K562 (cell line): ENCODE measurements around the gene SCAMP1. TPM values are rescaled to one million over a fixed set of nuclear protein-coding genes. Genes with fewer than 3 reads are reported as not detected.
"Not testable (repeated sequence)": the region's sequence is repeated elsewhere in the genome, so short reads cannot be mapped to it uniquely, and the experiment has no call there.

Source experiments
- ATAC-seq: fragments of 200-7000 bp; cut with Tn5 transposase; 3 replicates; pipeline ENCODE4 v1.9.1; 2020; ENCODE audit warnings: moderate library complexity
- BruUV-seq: library from RNA; stranded (reverse); fragments of 400-500 nt; replicated peaks from 2 replicates; lab custom pipeline; 2021; lab: Mats Ljungman, UMichigan
- CTCF ChIA-PET: fragments of 300-600 bp; formaldehyde crosslinking; extraction: SDS; loops from one replicate; lab custom pipeline; 2021; ENCODE audit warnings: low intra/inter-chr PET ratio; lab: Yijun Ruan, JAX
- POLR2A ChIA-PET: fragments of 300-600, 350-650 bp; sonication (Branson Sonifier 250); formaldehyde crosslinking; extraction: SDS; loops from one replicate; lab custom pipeline; 2021; ENCODE audit warnings: antibody characterized with exemption, inconsistent platforms; lab: Yijun Ruan, JAX
- DNase-seq, 4 experiments: peaks; one replicate each; pipeline versions ENCODE4 v3.0.0 to v3.0.0-alpha.2; 2011 to 2018; ENCODE audit warnings: low spot score in 3 of 4, mixed read lengths in 3 of 4; ENCODE audit errors: extremely low read depth in 1 of 4
- FAIRE-seq: peaks from 2 replicates; lab custom pipeline; 2011; peaks lifted over from hg19 to GRCh38; lab: Jason Lieb, UNC
- H2AFZ ChIP-seq: 2 replicates; pipeline ENCODE4 v1.6.0; 2011; ENCODE audit warnings: low read depth, low read length, control low read depth, inconsistent platforms
- H3K27ac ChIP-seq: fragments of 200-600 bp; 3 replicates; pipeline ENCODE4 v1.8.0; 2011; ENCODE audit warnings: low read depth, mild to moderate bottlenecking, control low read depth, inconsistent platforms, low read length, moderate library complexity, mixed read lengths; ENCODE audit errors: extremely low read depth
- H3K27me3 ChIP-seq, 2 experiments: fragments of 300-600 bp in 1 of 2; 2 replicates in 1 of 2; 3 replicates in 1 of 2; pipeline versions ENCODE4 v1.6.0 to v1.8.0; 2011; ENCODE audit warnings: inconsistent platforms in 2 of 2, low read length in 2 of 2, mild to moderate bottlenecking in 1 of 2, mixed read lengths in 1 of 2, moderate library complexity in 1 of 2; ENCODE audit not compliant: control insufficient read depth in 2 of 2, insufficient read depth in 2 of 2
- H3K36me3 ChIP-seq: fragments of 300-600 bp; 3 replicates; pipeline ENCODE4 v1.8.0; 2011; ENCODE audit warnings: mild to moderate bottlenecking, low read length, inconsistent platforms; ENCODE audit not compliant: control insufficient read depth, insufficient read depth
- H3K4me1 ChIP-seq, 2 experiments: fragments of 200-600 bp in 1 of 2; replicated peaks in 1 of 2; 2 replicates in 1 of 2; 3 replicates in 1 of 2; pipeline versions ENCODE4 v1.5.1 to v1.8.0; 2011; ENCODE audit warnings: inconsistent platforms in 2 of 2, low read length in 2 of 2, mild to moderate bottlenecking in 1 of 2, mixed read lengths in 1 of 2, moderate library complexity in 1 of 2; ENCODE audit not compliant: control insufficient read depth in 2 of 2, insufficient read depth in 2 of 2
- H3K4me2 ChIP-seq: 2 replicates; pipeline ENCODE4 v1.6.1; 2011; ENCODE audit warnings: low read length, control low read depth, inconsistent platforms, mixed read lengths; ENCODE audit not compliant: insufficient read depth
- H3K4me3 ChIP-seq: fragments of 200-600 bp; sonication (generic), shearing (Covaris generic); 2 replicates; pipeline ENCODE4 v1.5.1; 2016; ENCODE audit warnings: control low read depth, inconsistent platforms
- H3K79me2 ChIP-seq: fragments of 200-600 bp; 3 replicates; pipeline ENCODE4 v1.8.0; 2011; ENCODE audit warnings: low read length, inconsistent platforms; ENCODE audit not compliant: control insufficient read depth, insufficient read depth
- H3K9ac ChIP-seq, 2 experiments: 2 replicates each; pipeline versions ENCODE4 v1.6.0 to v1.6.1; 2011; ENCODE audit warnings: low read depth in 2 of 2, low read length in 2 of 2, control low read depth in 1 of 2, inconsistent platforms in 1 of 2, mild to moderate bottlenecking in 1 of 2, mixed read lengths in 1 of 2; ENCODE audit not compliant: insufficient read depth in 1 of 2
- H3K9me1 ChIP-seq: one replicate; pipeline ENCODE4 v1.6.0; 2011; ENCODE audit warnings: inconsistent platforms, mild to moderate bottlenecking, low read length, moderate library complexity; ENCODE audit not compliant: control insufficient read depth, insufficient read depth
- H3K9me3 ChIP-seq: replicated peaks from 2 replicates; pipeline ENCODE4 v1.5.1; 2011; ENCODE audit warnings: low read depth, low read length, inconsistent platforms; ENCODE audit not compliant: control insufficient read depth, insufficient read depth
- H4K20me1 ChIP-seq: replicated peaks from 2 replicates; pipeline ENCODE4 v1.6.1; 2011; ENCODE audit warnings: low read length, inconsistent platforms, mixed read lengths; ENCODE audit not compliant: control insufficient read depth, insufficient read depth
- CBFB ChIP-seq: sonication (generic); formaldehyde crosslinking; IDR thresholded peaks from 2 replicates; pipeline ENCODE4 v1.4.0; 2020; ENCODE audit warnings: mild to moderate bottlenecking, missing genetic modification reagents
- HMG20B ChIP-seq: fragments of 250-450 bp; sonication (Bioruptor Pico); IDR thresholded peaks from 2 replicates; pipeline ENCODE4 v1.5.0; 2021; ENCODE audit warnings: mild to moderate bottlenecking
- KAT2B ChIP-seq: IDR thresholded peaks from one replicate; pipeline ENCODE4 v1.6.1; 2012; ENCODE audit warnings: low read depth, mild to moderate bottlenecking, control low read depth, inconsistent platforms, low read length, moderate library complexity
- KLF16 ChIP-seq: IDR thresholded peaks from 2 replicates; pipeline ENCODE4 v1.6.1; 2016; ENCODE audit warnings: antibody characterized with exemption
- NFIC ChIP-seq: fragments of 450-650 bp; IDR thresholded peaks from 2 replicates; pipeline ENCODE4 v1.6.1; 2017; ENCODE audit warnings: mild to moderate bottlenecking, inconsistent platforms
- ZFP36 ChIP-seq: fragments of 150-350 bp; IDR thresholded peaks from 2 replicates; pipeline ENCODE4 v1.6.1; 2018; ENCODE audit warnings: low read length, low read depth; ENCODE audit not compliant: partially characterized antibody
- WGBS: fragments of 100-300 bp; shearing (Covaris generic); methylation state at CpG from one replicate; pipeline ENCODE4 v1.1.6; 2016; ENCODE audit warnings: low coverage, mixed read lengths; ENCODE audit not compliant: insufficient coverage; ENCODE audit errors: missing lambda C conversion rate; 5-methylcytosine and 5-hydroxymethylcytosine counted together
- in situ Hi-C: fragments of 300-500 bp; cut with MboI; formaldehyde crosslinking; loops from 4 replicates; pipeline ENCODE4 v1.15.0; 2018; ENCODE audit warnings: inconsistent platforms, mixed read lengths
- intact Hi-C: fragments of 100-400 bp; cut with micrococcal nuclease; formaldehyde crosslinking; loops from 2 replicates; pipeline ENCODE4 v1.14.2; 2022
- polyA plus RNA-seq, 8 experiments: library from polyadenylated mRNA; depleted of rRNA in 4 of 8; stranded (reverse) in 5 of 8; unstranded in 3 of 8; fragments of >200 nt; fragmentation: Nextera tagmentation in 2 of 8; fragmentation: Illumina TruSeq in 1 of 8; extraction: Ambion mirVana in 2 of 8; extraction: Trizol in 1 of 8; gene quantifications; 2 replicates each; pipeline versions ENCODE4 v1.2.1 to v1.2.3, GENCODE V29; 2011 to 2014; ENCODE audit warnings: inconsistent platforms in 1 of 8, missing spikeins in 1 of 8
- total RNA-seq, 7 experiments: library from RNA; depleted of rRNA in 6 of 7; stranded (reverse); fragments of >200 nt in 6 of 7; fragmentation: Illumina TruSeq in 2 of 7; extraction: Trizol in 2 of 7; gene quantifications; 2 replicates each; pipeline versions ENCODE4 v1.2.1 to v1.2.3, GENCODE V29; 2011 to 2021; ENCODE audit warnings: low replicate concordance in 1 of 7
- TF ChIP-seq, protein P1 (sequence below): sonication (generic); IDR thresholded peaks from 2 replicates; pipeline ENCODE4 v1.6.1; 2016
- TF ChIP-seq, protein P2 (sequence below): fragments of 450-650 bp; IDR thresholded peaks from 2 replicates; pipeline ENCODE4 v1.6.1; 2016; ENCODE audit warnings: low read depth, mild to moderate bottlenecking, moderate library complexity
- TF ChIP-seq, protein P3 (sequence below): fragments of 250-450 bp; sonication (Bioruptor Pico); IDR thresholded peaks from 2 replicates; pipeline ENCODE4 v1.5.0; 2021

Gene SCAMP1
- total and polyA plus RNA-seq, 9 of the 15 experiments (the other 6 are each of a cell fraction or from before 2014, with no cell fraction given), result 5.4 to 23.9 (median 13.8) TPM

DNA sequence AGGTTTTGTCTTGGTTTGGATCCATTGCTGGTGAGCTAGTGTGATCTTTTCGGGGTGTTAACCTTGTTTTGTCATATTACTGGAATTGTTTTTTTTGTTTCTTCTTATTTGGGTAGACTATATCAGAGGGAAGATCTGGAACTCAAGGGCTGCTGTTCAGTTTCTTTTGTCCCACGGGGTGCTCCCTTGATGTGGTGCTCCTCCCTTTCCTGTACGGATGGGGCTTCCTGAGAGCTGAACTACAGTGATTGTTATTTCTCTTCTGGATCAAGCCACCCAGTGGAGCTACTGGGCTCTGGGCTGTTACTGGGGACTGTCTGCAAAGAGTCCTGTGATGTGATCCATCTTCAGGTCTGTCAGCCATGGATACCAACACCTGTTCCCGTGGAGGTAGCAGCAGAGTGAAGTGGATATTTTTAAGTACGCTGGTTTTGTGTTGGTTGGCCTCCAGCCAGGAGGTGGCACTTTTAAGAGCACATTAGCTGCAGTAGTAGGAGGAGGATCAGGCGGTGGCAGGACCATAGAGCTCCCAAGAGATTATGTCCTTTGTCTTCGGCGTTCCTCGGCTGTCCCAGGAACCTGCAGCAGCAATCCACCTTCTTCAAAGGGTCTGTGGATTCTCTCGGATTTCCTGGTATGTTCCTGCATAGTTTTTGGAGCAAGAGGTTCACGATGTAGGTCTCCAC is 27.2 kb downstream of the SCAMP1 start:
- ChIA-PET CTCF (no interaction called here), POLR2A (interaction anchor here (1.8 kb wide), 1 partner anchor 10 kb away, joined by 4 read pairs; no protein-coding TSS in a partner anchor)
- Histone ChIP-seq H2AFZ (no peak overlapping the region), H3K27ac (no peak overlapping the region), H3K4me1 (peaks cover 0 to 3% of the 10 kb centered on the region in 2 experiments; a peak in 1 of 5 replicates), H4K20me1 (no peaks in the 10 kb centered on the region), H3K9me1 (no peaks in the 10 kb centered on the region), H3K79me2 (no peaks in the 10 kb centered on the region), H3K9ac (no peak overlapping the region), H3K4me2 (no peak overlapping the region), H3K27me3 (no peaks in the 10 kb centered on the region), H3K36me3 (no peaks in the 10 kb centered on the region; the same call in 2 of the 3 replicates), H3K9me3 (no peaks in the 10 kb centered on the region; the same call in none of the 2 replicates), H3K4me3 (no peak overlapping the region)
- 60% methylated on average over 11 of the region's 11 CpGs for WGBS
- no peak for FAIRE-seq
- in situ Hi-C loops (no loop called here), intact Hi-C loops (no loop called here)
- DNase-seq, result no peak
- TF ChIP-seq, protein P1, sequence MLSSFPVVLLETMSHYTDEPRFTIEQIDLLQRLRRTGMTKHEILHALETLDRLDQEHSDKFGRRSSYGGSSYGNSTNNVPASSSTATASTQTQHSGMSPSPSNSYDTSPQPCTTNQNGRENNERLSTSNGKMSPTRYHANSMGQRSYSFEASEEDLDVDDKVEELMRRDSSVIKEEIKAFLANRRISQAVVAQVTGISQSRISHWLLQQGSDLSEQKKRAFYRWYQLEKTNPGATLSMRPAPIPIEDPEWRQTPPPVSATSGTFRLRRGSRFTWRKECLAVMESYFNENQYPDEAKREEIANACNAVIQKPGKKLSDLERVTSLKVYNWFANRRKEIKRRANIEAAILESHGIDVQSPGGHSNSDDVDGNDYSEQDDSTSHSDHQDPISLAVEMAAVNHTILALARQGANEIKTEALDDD, result no peak
- TF ChIP-seq KLF16 (no peak), ZFP36 (no peak), HMG20B (CRISPR knock-in tag) (no peak), CBFB (CRISPR knock-in tag) (no peak), KAT2B (no peak), NFIC (no peak)
- TF ChIP-seq, protein P2, sequence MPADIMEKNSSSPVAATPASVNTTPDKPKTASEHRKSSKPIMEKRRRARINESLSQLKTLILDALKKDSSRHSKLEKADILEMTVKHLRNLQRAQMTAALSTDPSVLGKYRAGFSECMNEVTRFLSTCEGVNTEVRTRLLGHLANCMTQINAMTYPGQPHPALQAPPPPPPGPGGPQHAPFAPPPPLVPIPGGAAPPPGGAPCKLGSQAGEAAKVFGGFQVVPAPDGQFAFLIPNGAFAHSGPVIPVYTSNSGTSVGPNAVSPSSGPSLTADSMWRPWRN, result no peak
- TF ChIP-seq, protein P3, sequence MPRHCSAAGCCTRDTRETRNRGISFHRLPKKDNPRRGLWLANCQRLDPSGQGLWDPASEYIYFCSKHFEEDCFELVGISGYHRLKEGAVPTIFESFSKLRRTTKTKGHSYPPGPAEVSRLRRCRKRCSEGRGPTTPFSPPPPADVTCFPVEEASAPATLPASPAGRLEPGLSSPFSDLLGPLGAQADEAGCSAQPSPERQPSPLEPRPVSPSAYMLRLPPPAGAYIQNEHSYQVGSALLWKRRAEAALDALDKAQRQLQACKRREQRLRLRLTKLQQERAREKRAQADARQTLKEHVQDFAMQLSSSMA (CRISPR knock-in tag), result no peak
- ATAC-seq, result no peak
- no TSS peak for BruUV-seq

DNA sequence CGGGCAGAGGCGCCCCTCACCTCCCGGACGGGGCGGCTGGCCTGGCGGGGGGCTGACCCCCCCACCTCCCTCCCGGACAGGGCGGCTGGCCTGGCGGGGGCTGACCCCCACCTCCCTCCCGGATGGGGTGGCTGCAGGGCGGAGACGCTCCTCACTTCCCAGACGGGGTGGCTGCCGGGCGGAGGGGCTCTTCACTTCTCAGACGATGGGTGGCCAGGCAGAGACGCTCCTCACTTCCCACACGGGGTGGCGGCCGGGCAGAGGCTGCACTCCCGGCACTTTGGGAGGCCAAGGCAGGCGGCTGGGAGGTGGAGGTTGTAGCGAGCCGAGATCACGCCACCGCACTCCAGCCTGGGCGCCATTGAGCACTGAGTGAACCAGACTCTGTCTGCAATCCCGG is 30.9 kb downstream of the SCAMP1 start:
- H2AFZ ChIP-seq, H3K9me1 ChIP-seq, POLR2A ChIA-PET, H3K4me3 ChIP-seq, H3K9me3 ChIP-seq, H4K20me1 ChIP-seq, in situ Hi-C loops, H3K9ac ChIP-seq, ATAC-seq, H3K4me1 ChIP-seq, H3K27me3 ChIP-seq, DNase-seq, H3K4me2 ChIP-seq, H3K27ac ChIP-seq, H3K36me3 ChIP-seq, BruUV-seq, CTCF ChIA-PET, FAIRE-seq, H3K79me2 ChIP-seq, intact Hi-C loops: not testable (repeated sequence)
- WGBS, result 86% methylated on average over 10 of the region's 28 CpGs
